RWPE2 (cell line): ENCODE data around the gene MT1H.
A peak's percentile ranks its signal among the peaks of the same experiment; 100 is the strongest.

ENCODE experiments used
- ATAC-seq: fragments of 200-7000 bp; cut with Tn5 transposase; 3 replicates; pipeline ENCODE4 v1.9.1; 2021; ENCODE audit warnings: low read depth
- DNase-seq: peaks from one replicate; pipeline ENCODE4 v3.0.0-alpha.2; 2020; ENCODE audit warnings: low spot score
- H3K27ac ChIP-seq: fragments of 450-650 bp; 2 replicates; pipeline ENCODE4 v1.5.1; 2017; ENCODE audit warnings: mild to moderate bottlenecking; ENCODE audit not compliant: poor library complexity, severe bottlenecking
- H3K27me3 ChIP-seq: fragments of 250-450 bp; sonication (Bioruptor Pico); 2 replicates; pipeline ENCODE4 v1.5.1; 2021; ENCODE audit warnings: mild to moderate bottlenecking, moderate library complexity; ENCODE audit not compliant: insufficient read depth, poor library complexity, severe bottlenecking
- H3K36me3 ChIP-seq: fragments of 250-450 bp; sonication (Bioruptor Pico); 2 replicates; pipeline ENCODE4 v1.5.1; 2020; ENCODE audit warnings: low read depth, mild to moderate bottlenecking, moderate library complexity
- H3K4me1 ChIP-seq: fragments of 250-450 bp; sonication (Bioruptor Pico); 2 replicates; pipeline ENCODE4 v1.5.1; 2021; ENCODE audit warnings: mild to moderate bottlenecking, moderate library complexity; ENCODE audit not compliant: insufficient read depth, poor library complexity, severe bottlenecking
- H3K4me3 ChIP-seq: fragments of 250-450 bp; sonication (Bioruptor Pico); 2 replicates; pipeline ENCODE4 v1.5.1; 2021; ENCODE audit warnings: mild to moderate bottlenecking, moderate library complexity; ENCODE audit not compliant: severe bottlenecking
- H3K9me3 ChIP-seq: fragments of 250-450 bp; sonication (Bioruptor Pico); 2 replicates; pipeline ENCODE4 v1.5.1; 2021; ENCODE audit warnings: mild to moderate bottlenecking, moderate library complexity; ENCODE audit not compliant: severe bottlenecking
- CTCF ChIP-seq: fragments of 450-650 bp; IDR thresholded peaks from one replicate; pipeline ENCODE4 v1.5.1; 2017; ENCODE audit warnings: mild to moderate bottlenecking, moderate library complexity; ENCODE audit not compliant: poor library complexity, severe bottlenecking

Gene MT1H

DNA sequence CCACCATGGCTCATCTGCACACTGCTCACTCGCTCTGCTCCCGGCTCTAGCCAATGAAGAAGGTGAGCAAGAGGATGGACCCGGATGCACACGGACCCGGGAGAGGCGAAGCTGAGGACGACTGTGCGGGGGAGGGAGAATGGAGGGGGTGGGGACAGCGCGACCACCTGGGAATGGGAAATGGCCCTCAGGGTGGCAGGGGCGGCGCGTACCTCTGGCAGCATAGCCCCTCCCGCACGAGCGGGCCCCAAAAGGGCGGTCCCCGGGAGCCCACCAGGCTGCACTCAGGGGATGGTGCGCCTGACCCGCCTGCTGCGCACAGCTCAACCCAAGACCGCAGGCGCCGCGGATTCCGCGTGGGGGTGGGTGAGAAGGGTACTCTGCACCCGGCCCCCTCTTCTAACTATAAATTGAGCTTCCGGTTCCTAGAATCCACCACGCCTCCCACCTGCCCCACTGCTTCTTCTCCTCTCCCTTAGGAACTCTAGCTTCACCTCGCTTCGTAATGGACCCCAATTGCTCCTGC, 6.1 kb downstream of the MT1H start:
- H3K9me3 ChIP-seq: no peaks in the 10 kb centered on the region
- DNase-seq (no peak), ATAC-seq (no peak)
- no peak overlapping the region for H3K4me3 ChIP-seq
- peaks cover 2% of the 10 kb centered on the region for H3K4me1 ChIP-seq
- no peaks in the 10 kb centered on the region for H3K36me3 ChIP-seq
- no peaks in the 10 kb centered on the region for H3K27me3 ChIP-seq
- no peak overlapping the region for H3K27ac ChIP-seq
- no peak for TF ChIP-seq CTCF

DNA sequence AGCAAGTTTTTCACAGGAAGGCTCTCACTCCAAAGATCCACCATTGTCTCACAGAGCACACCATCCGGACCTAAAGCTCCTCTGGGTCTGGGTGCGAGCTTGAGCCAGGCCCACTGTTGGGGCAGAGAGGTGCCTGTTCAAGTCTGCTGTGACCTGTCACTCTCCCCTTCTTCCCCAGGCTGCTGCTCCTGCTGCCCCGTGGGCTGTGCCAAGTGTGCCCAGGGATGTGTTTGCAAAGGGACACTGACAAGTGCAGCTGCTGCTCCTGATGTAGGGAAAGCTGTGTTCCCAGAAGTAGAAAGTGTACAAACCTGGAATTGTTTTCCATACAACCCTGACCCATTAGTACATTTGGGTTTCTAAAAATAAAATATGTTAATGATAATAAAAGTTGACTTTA, 7.9 kb downstream of the MT1H start:
- H3K4me1 ChIP-seq: no peaks in the 10 kb centered on the region
- no peak overlapping the region for H3K4me3 ChIP-seq
- TF ChIP-seq CTCF: no peak
- ATAC-seq: no peak
- H3K9me3 ChIP-seq: no peaks in the 10 kb centered on the region
- no peaks in the 10 kb centered on the region for H3K36me3 ChIP-seq
- no peak overlapping the region for H3K27ac ChIP-seq
- DNase-seq: no peak
- H3K27me3 ChIP-seq: no peaks in the 10 kb centered on the region

- TF ChIP-seq CTCF: no peak
- H3K27ac ChIP-seq: no peak overlapping the region
Observed at GRCh38 chr16:56679078-56679730, 9.6 kb downstream of the MT1H start.

DNA sequence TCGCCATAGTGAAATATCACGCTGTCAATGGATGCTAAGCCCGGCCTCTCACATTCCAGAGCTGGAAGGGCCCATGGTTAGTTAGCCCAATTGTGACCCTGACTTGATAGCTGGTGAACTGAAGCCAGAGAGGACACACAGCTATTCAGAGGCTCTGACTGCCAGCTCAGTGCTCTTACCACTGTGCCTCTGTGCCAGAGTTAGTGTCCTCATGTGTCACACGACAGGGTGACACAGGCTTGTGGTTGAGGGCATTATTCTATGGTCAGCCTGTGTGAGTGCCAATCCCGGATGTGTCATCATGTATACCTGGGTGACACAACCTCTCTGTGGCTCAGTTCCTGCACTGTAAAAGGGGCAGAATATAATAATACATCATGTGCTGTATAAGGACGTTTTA, 10.2 kb downstream of the MT1H start:
- ATAC-seq (no peak), DNase-seq (no peak)
- TF ChIP-seq CTCF: no peak
- no peaks in the 10 kb centered on the region for H3K9me3 ChIP-seq
- H3K27ac ChIP-seq: no peak overlapping the region
- H3K36me3 ChIP-seq: peaks cover 23% of the 10 kb centered on the region
- H3K4me1 ChIP-seq: peaks cover 8% of the 10 kb centered on the region
- H3K4me3 ChIP-seq: no peak overlapping the region
- no peaks in the 10 kb centered on the region for H3K27me3 ChIP-seq

More at GRCh38 chr16:56679078-56679730, 9.6 kb downstream of the MT1H start:
- Histone ChIP-seq H3K4me3 (no peak overlapping the region), H3K9me3 (no peaks in the 10 kb centered on the region), H3K4me1 (peaks cover 2% of the 10 kb centered on the region), H3K36me3 (peaks cover 17% of the 10 kb centered on the region), H3K27me3 (no peaks in the 10 kb centered on the region)
- DNase-seq (no peak), ATAC-seq (no peak)

DNA sequence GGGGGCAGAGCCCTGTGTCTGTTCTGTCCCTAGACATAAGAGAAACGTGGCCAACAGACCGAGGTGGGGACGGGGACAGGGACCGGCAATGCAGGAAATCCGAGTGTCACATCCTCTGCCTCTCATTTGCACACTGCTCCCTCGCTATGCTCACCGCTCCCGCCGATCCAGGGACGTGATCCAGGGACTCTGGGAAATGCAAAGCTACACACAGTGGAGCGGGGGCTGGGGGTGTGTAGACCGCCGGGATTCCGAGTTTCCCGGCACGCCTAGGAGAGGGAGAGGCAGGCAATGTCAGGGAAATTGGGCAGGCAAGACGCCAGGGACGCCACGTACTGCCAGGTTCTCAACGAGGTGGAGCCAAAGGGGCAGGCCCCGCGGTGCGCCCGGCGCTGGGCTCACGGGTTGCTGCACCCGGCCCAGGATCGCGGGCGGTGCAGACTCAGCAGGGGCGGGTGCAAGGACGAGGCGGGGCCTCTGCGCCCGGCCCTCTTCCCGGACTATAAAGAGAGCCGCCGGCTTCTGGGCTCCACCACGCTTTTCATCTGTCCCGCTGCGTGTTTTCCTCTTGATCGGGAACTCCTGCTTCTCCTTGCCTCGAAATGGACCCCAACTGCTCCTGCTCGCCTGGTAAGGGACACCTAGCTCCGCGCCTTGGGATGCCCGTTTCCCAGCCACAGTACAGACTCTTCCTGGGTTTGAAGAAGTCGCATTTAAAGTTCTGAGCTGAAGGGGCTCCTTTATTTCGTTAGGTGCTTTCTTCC, 12.5 kb downstream of the MT1H start, which contains the start of gene MT1X:
Gene MT1X (plus strand): TSS at position 532 of the 764 bp plus-strand sequence. CDS start 71 bp downstream, at position 603.
- H3K4me3 ChIP-seq: peak within 1 kb of the TSS; percentile 45
- no peaks in the 10 kb centered on the region for H3K27me3 ChIP-seq
- no peak for TF ChIP-seq CTCF
- H3K9me3 ChIP-seq: no peaks in the 10 kb centered on the region
- ATAC-seq (peak; percentile 90), DNase-seq (peak; percentile 92)
- peaks cover 36% of the 10 kb centered on the region for H3K36me3 ChIP-seq
- peak within 1 kb of the TSS; percentile 75 for H3K27ac ChIP-seq
- H3K4me1 ChIP-seq: peaks cover 12% of the 10 kb centered on the region
